ENCODE measurements around the gene MPRIP.

- TF ChIP-seq CTCF (IDR thresholded peaks at IDR 0.05): no peak
- TF ChIP-seq POLR2A (IDR thresholded peaks at IDR 0.05): no peak
Observed at GRCh38 chr17:17161121-17161520, 118.9 kb downstream of the MPRIP start.
